NCI-H1048 (cell line): ENCODE results near the gene TMTC1.
"Not testable (repeated sequence)": the region's sequence is repeated elsewhere in the genome, so short reads cannot be mapped to it uniquely, and the experiment has no call there.

Experiments
- DNase-seq: peaks from one replicate; lab custom pipeline; 2025; lab: John Stamatoyannopoulos, UW

Gene TMTC1

DNA sequence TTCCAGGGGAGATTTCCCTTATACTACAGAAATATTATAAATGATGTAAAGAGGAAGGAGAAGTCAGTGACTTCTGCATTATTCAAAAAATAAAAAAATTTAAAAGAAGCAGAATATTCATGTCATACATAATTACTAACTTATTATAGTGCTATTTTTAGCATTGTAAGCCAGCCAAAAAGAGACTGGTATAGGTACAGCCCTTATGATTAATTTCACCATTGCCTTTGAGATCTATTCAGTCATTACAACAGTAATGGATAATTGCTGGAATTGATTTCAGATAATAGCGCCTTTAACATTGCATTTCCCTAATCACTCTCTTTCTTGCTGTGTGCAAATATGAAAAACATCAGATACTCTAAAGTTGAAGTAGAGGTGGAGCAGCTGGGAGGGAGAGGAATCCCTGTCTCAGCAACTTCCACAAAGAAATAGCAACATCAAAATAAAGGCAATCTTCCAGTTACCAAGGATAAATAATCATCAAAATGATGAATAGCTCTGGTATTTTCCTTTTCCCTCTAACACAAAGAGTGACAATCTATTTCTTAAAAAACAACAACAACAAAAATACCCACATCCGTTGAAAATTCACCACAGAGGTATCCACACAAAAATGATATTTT lies 214.5 kb downstream of the TMTC1 start:
- no peak for DNase-seq

DNA sequence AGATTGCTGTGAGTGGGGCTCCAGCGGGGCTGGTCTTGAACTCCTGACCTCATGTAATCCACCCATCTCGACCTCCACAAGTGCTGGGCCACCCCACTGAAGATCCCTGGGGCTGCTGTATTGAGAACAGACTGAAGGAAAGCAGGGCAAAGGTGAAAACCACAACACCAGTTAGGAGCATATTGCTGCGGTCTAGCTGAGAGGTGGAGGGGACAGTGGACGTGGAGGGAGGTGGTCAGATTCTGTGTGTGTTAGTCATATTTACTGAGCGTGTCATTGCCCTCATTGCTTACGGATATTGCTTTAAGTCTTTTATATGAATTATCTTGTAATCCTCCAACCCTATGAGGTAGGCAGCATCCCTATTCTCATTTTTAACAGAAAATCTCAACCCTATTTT lies 217.3 kb downstream of the TMTC1 start:
- DNase-seq: no peak

DNA sequence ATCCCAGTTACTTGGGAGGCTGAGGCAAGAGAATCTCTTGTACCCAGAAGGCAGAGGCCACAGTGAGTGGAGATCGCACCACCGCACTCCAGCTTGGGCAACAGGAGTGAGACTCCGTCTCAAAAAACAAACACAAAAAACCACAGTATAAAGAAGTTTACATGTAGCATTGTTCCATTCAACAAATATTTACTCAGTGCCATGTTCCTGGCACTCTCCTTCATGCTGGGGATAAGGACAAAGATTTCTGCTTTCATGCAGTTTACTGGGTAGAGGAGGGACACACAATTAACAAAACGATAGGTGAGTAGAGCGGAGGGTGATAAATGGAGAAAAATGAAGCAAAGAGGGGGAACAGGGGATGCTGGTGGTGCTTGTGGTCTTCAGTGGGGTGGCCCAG lies 218.0 kb downstream of the TMTC1 start:
- no peak for DNase-seq

DNA sequence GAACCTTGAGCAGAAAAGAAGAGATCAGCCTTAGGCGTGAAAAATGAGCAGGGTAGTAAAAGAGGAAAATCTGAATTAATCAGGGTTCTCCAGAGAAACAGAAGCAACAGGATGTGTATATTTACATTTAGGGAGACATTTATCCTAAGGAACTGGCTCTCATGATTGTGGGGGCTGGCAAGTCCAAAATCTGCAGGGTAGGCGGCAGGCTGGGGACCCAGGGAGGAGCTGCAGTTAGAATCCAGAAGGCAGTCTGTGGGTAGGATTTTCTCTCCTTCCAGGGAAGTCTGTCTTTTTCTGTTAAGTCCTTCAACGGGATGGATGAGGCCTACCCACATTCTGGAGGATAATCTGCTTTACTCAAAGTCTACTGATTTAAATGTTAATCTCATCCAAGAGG lies 218.8 kb downstream of the TMTC1 start:
- DNase-seq: no peak

DNA sequence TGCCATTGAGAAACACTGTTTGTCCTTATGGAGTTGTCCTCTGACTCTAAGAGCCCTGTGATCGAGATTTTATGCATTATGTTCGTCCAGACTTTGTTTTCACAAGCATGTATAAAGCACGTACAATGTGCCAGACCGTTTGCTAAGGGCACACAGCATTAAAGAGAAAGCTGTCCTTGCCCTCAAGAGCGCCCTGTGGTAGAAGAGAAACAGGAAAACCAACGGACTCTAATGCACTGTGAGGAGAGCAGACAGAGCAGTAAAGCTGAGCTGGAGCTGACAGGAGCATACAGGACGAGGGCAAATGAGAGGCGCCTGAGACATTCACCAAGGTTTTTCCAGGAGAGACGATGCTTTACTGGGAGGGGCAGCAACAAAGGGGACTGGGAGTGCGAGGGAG lies 220.1 kb downstream of the TMTC1 start:
- DNase-seq: no peak

DNA sequence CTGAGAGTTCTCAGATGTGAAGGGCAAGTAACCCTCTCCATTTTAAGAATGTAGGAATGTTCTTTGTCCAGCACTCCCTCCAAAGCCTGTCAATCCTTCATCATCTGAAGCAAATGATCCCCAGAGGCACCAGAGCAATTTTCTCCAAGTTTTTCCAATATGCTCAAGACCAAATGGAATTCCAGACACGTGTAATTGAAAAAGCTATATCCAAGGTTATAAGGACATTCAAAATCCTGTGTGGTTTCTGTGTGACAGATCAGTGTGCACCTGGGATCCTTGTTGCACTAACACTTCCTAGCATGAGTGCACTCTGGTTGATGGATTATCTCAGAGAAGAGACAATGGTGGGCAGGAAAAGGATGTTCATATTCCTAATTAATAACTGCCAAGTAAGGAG lies 220.7 kb downstream of the TMTC1 start:
- no peak for DNase-seq

DNA sequence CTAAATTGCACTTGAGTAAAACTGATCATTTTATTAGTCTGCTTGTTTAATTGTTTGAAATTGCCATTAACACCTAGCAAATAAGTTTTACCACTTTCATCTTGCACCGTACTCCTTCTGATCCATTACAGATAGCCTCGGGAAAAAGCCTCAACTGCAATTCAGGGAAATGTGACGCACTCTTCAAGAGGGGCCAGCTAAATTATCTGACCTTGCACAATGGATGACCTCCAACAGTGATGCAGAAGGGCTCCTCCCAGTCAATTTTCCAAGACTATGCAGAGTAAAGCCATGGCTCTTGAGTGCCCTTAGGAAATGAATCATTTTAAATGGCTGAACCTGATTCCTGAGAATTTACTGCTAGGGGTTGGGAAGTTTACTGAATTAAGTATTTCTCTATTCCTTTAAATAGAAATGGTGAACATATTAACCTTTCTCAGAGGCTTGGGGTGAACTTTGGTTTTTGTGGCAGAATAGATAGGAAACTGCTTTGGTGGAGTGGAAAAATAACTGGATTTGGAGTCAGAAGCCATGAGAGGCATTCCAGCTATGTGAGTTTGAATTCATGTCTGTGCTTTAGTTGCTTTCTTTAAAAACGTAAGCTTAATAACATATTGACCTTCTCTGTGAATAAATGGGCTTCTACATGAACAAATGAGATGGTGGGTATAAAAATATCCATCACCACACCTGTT lies 221.5 kb downstream of the TMTC1 start:
- no peak for DNase-seq

DNA sequence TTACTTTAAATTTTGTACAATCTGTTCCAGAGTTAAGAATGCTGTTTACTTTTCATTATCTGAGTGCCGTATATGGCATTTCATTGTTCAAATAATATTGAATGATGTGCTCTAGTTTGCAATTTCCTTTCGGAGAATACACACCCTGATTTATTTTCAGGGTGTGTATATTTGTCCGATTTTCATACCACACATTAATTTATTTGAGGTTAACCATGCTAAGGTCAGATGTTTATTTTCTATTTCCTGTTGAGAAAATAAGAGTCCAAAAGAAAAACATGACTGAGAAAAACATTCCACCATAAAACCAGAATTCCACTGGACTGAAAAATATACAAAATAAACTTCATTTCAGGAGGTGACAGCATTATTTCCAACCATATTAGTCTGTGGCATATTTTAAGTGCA lies 222.1 kb downstream of the TMTC1 start:
- no peak for DNase-seq

DNA sequence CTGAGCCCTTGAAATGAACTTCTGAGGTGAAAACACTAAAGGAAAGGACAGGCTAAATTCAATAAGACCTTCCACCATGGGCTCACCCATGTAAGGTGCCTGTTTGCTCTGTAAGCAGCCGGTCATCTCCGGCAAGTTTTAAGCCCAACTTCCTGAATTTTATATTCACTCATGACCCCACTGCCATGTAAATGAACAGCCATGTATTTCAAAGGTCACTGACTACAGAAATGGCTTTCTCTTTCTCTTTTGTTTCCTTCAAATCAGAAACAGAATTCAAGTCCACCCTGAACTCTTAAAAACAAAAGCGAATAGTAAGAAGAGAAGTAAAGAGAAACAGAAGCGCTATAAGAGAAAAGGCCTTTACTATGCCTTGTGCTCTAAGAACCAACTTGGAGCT lies 224.5 kb downstream of the TMTC1 start:
- DNase-seq: no peak

DNA sequence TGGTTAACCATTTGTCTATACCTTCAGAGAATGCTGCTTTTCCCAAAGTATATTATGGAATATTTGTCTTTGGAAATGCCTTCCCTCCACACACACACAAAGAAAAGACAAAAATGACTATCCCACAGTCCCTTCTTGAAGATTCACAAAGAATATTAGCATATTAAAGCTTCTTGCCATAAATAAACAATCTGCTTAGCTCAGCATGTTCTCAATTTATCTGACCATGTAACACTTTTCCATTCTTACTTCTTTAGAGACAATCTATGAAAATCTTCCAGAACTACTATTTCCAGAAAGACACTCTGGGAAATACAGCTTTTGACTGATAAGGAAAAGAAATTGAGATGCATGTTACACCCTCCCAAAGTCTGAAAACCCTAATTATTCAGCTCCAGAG lies 227.4 kb downstream of the TMTC1 start:
- DNase-seq: no peak

DNA sequence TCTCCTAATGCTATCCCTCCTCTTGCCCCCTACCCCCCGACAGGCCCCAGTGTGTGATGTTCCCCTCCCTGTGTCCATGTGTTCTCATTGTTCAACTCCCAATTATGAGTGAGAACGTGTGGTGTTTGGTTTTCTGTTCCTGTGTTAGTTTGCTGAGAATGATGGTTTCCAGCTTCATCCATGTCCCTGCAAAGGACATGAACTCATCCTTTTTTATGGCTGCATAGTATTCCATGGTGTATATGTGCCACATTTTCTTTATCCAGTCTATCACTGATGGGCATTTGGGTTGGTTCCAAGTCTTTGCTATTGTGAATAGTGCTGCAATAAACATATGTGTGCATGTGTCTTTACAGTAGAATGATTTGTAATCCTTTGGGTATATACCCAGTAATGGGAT lies 228.3 kb downstream of the TMTC1 start:
- DNase-seq: not testable (repeated sequence)

DNA sequence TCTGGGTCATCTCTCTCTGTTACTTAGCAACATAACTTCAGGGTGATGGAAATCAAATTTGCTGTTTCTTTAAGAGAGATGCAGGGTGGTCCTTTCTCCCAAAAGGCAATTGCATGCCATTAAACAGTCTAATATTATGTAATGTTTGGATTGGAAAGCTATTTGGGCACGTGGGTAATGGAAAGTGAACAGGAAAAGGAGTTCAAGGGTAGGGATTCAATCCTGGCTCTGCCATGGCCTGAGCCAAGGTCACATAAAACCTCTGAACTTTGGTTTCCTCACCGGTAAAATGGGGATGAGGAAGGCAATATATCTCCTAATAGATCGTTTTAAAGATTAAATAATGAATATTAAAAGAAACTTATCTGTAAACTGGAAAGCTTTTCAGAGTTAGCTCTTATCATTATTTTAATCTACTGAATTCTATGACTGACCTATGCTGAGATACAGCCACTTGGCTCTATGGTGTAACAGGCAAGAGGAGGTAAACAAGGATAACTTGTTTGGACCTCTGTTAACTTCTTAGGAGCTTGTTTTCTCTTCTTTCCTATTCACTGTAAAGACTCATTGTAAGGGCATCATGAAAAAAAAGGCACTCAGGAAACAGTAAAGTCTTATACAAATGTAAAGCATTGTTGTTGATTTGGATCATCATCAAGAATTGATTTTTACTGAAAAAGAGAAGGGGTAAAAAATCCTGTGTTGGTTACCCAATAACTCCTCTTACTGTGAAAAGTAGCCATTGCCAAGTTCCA lies 230.6 kb downstream of the TMTC1 start:
- DNase-seq: no peak

DNA sequence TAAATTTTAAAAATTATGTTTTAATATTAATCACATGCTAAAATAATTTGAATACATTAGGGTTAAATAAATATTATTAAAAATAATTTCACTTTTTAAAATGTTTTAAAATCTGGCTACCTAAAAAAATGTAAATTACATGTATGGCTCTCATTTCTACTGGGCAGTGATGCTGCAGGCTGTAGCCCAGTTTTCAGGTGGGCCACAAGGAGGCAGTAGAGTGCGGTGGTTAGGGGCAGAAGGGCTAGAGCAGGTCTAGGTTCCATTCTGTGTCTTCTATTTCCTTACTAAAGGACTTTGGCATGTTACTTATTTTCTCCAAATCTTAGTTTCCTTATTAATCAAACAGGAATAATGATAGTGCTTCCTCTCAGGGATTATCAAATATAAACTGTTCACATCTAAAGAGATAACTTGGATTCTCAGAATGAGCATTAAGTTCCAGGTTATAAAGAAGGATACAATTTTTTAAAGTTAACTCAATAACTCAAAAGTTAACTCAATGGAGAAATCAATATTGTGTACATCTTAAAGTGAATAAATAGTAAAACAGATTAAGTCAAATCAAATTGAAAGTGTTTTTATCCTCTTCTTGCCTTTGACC lies 231.3 kb downstream of the TMTC1 start:
- no peak for DNase-seq

DNA sequence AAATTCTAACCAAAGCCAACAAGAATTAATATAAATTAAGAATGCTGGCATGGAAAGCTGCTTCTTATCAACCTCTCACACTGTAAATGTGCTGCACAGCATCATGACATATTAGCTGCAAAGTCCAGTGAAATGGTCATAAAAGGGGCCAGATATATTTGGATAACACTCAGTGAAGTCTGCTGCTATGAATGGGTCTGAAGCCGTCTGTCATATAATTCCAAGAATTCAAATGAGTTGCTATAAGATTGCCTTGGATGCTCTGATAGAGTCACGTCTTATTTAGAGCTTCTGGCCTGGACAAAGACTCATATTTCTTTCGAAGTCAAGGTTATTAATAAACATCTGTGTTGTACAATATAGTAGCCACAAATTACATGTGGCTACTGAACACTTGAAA lies 231.9 kb downstream of the TMTC1 start:
- DNase-seq: no peak

DNA sequence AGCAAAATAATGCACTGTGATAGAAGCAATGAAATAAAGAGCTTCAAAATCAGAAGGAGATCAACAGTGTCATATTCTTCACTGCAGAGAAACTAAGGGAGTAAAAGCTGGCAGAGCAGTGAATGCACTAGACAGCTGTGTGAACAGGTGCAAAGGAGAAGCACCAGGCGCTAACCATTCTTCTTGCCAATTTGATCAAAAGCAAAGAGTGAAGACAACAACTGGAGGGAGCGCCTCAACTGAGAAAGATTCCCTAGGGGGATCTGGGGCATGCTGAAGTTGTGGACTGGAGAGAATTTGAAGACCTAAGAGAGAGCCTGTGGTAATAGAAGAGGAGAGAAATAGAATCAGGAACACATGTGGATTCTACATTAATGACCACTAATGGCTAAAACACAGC lies 235.9 kb downstream of the TMTC1 start:
- no peak for DNase-seq

DNA sequence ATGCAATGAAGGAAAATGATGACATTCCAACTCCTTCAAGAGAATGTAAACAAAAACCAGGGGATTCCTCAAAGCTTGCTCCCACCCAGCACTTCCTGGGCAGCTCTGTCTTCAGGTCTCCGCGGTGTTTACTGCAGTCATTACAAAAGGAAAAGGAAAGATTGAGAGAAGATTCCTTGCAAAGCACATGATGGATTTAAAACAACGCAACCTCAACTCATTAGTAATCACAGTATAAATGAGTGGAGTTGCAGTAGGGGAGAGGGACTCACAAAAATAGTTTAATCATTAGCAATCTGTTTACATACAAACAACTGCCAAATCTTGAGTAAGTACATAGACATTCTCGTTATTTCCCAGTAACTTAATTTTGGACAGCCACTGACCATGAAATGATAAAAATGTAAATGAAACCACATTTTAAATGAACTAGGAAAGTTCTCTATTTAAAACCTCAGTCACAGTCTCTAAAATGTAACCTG lies 236.6 kb downstream of the TMTC1 start:
- no peak for DNase-seq

DNA sequence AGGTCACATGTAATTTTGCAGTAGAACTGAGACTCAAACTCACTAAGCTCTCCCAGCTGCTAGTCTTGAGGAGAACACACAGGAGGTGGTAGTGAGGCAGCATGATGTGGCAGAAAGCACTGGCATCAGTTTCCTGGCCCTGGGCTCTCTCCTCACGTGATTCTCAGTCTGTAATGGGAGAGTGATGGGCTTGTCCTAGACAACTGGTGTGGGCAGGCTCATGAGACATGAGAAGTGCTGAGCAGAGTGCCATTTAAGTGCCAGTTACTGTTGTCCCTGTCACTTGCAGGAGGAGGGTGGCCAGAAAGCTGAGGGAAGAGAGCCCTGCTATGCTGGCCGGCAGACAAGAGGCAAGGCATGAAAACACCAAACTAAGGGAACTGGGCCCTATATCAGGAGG lies 237.7 kb downstream of the TMTC1 start:
- no peak for DNase-seq

DNA sequence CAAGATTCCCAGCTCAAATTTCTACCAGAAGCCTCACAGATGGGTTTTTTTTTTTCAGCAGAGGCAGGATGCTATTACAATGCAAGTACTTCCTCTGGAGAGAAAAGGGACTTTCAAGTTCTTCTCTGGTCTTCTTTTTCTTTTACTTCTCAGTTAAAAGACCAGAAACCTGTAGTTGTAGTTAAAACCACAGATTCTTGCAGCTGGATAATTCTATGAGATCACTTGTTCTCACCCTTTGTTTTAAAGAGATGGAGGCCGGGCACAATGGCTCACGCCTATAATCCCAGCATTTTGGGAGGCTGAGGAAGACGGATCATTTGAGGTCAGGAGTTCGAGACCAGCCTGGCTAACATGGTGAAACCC lies 238.7 kb downstream of the TMTC1 start:
- no peak for DNase-seq

DNA sequence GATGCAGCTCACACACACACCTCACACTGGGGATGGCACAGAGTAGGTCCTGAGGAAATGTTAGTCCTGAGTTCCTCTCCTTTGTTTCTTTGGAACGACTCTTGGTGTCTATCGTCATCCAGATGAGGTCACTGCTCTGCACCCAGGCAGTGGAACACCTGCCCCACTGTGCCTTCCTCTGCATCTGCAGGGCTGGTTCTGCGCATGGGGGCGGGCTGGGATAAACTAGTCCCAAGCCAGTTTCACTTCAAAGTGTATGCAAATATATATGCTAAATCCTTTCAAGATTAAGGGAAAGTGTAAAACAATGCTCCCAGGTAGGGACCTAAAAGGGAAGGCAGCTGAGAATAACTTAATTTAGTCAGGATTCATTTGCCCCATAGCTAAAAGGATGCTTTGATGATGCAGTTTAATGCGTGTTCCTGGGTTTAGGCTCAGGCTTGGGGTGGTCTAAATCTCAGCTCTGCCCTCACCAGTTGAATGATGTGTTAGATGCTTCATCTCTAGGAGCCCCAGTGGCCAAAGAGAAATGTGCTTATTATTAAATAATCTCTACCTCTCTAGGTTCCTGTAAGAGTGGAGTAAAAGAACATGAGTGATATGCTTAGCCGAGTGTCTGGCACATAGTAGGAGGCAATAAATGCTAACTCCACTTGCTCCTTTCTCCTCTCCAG lies 239.2 kb downstream of the TMTC1 start:
- DNase-seq: no peak

DNA sequence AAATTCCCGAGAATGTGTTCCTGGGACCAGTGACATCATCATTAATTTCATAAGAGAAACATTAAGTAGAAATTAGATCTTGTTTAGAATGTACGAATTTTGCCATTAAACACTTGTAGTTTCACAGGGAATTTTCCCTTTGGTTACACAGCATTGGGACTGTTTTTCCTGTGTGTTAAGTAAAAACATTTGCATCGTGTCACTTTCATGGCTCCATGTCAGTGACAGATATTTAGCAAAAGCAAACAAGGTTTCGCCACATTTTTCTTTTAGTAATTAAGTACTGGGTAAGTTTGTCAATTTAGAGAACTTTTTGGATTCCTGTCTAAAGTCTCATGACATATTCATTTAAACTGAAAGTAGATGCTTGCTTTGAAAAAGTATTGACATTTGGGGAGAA lies 240.7 kb downstream of the TMTC1 start:
- DNase-seq: no peak

DNA sequence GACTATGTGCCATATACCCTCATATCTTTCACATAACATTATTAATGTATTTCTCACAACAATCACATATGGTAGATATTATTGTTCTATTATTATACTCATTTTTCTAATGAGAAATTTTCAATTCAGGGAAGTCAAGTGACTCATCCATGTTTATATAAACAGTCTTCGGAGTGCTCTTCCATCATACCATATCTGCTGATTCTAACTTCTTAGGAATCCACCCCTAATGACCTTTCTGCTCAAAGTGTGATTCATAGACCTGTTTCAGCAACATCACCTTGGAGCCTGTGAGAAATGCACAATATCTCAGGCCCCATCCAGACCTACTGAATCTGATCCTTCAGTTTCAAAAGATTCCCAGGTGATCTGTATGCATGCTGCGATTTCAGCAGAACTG lies 246.4 kb downstream of the TMTC1 start:
- DNase-seq: no peak

DNA sequence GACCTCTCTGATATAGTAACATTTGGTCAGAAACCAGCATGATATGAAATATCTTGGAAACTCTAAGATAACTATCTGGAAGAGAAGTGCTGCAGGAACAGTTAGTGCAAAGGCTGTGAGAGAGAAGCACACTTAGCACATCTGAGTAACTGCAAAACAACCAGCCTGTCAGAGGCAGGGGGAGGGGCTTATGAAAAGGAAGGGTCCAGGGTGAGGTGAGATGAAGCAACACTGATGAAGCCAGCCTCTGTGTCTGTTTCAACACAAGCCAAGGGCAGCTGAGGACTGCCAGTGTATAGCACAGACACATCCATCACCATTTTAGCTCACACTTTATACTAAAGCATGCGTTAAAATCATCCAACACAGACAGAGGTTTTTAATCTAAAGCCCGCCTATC lies 248.8 kb downstream of the TMTC1 start:
- no peak for DNase-seq
